ENCODE measurements around the gene ZGRF1. TPM values are rescaled to one million over a fixed set of nuclear protein-coding genes. Genes with fewer than 3 reads are reported as not detected.
"Not testable (repeated sequence)": the region's sequence is repeated elsewhere in the genome, so short reads cannot be mapped to it uniquely, and the experiment has no call there.

ZGRF1 gene
- polyA plus RNA-seq, 1 donor: 9.4 TPM

DNA sequence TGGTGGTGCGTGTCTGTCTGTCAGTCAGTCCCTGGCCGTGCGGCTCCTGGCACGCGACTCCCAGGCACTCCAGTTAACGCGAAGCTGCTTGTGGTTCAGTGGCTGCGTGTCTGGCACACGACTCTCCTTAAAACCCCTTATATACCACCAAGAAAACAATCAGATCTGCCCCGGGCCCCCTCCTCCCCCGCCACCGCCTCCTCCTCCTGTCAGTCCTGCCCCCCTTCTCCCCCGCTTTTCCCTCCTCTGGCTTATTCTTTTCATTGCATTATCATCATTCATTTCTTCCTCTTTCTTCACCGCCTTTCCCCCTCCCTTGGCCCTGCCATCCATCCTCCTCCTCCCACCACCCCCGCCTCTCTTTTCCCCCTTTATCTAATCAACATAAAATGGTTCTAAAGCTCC is 120.6 kb downstream of the ZGRF1 start, which contains the start of gene NEUROG2:
Gene NEUROG2 (minus strand): TSS at position 115 of the 405 bp plus-strand sequence. CDS start 705 bp downstream, outside the sequence.
- no peak for DNase-seq (ENCODE audit: low read depth)

- no peak for DNase-seq (ENCODE audit: low read depth)
These were observed 121.3 kb downstream of the ZGRF1 start for GRCh38 chr4:112515198-112516065.

DNA sequence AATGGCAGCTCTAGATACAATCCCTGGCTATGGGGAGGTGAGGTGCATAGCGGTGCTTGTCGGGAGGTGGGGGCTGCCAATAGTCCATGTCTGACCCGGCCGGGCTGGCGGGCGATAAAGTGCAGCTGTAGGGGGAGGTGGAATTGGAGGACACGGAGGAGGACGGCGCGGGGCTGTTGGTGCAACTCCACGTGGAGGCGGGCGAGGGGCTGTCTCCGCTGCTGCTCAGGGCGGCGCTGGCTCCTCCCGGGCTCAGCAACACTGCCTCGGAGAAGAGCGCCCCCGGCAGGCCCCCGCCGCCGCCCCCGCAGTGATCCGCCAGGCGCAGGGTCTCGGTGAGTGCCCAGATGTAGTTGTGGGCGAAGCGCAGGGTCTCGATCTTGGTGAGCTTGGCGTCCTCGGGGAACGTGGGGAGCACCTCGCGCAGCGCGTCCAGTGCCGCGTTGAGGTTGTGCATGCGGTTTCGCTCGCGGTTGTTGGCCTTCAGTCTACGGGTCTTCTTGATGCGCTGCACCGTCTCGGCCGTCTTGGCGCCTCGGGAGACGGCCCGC is 122.0 kb downstream of the ZGRF1 start:
- no peak for DNase-seq (ENCODE audit: low read depth)

DNA sequence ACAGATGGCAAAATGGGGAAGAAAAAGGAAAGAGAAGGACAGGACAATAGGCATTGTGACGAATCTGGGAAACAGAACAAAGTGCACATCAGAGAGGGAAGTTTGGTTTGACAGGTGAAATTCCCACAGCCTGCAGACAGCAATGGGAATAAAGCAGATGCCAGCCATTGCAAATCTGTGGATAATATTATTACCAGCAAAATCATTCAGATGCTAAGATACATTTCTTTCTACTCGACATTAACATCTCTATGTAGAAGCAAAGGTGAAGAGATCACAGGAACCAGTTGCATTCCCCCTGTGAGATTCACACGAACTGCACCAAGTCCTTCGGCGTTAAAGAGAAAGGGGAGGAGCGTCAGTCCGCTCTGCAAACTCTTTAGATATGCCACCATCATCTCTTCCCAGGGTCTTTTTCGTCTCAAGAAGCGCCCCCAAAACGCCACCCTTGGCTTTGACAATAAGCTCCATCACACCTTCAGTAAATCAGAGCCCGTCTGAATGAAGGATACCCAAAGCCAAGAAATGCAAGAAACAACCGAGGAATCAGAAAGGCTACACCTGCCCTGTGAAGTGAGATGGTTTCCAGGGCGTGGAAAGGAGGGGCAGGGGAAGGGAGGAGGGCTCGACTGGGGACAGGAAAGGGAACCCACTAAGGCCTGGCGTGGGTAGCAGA is 122.6 kb downstream of the ZGRF1 start:
- no peak for DNase-seq (ENCODE audit: low read depth)

GRCh38 chr4:112511803-112512118 is 124.9 kb downstream of the ZGRF1 start:
- DNase-seq (ENCODE audit: low read depth): no peak

DNA sequence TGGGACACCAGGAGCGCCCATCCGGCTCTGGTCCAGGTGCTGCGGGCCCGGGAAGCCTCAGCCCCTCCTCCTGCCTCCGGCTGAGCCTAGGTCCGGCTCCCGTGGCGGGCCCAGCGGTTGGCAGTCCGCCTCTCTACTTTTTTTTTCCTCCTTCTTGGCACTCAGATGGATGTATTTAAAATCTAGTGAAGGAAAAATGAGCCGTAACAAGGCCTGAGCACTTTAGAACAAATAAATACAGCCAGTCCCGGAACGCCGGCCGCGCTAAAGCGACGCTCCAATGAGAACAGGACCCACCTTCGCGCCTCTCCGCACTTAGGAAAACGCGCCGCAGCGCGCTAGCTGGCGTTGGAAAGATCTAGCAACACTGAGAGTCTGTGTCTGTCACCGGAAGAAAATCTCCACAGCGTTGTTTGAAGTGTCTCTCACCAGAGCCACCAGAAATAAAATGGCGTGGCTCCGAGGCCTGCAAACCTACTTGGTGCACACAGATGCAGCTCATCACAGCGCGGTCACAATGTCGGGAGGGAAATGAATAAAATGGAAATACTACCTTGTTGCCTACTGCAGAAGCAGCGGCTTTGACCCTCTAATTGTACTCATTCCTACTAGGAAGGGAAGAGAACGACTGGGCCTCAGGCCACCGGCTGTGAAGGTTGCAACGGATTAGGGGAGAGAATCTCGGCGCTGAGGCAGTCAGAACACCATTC is 125.5 kb downstream of the ZGRF1 start:
- no peak for DNase-seq (ENCODE audit: low read depth)

GRCh38 chr4:112510291-112511092 is 126.2 kb downstream of the ZGRF1 start:
- no peak for DNase-seq (ENCODE audit: low read depth)

DNA sequence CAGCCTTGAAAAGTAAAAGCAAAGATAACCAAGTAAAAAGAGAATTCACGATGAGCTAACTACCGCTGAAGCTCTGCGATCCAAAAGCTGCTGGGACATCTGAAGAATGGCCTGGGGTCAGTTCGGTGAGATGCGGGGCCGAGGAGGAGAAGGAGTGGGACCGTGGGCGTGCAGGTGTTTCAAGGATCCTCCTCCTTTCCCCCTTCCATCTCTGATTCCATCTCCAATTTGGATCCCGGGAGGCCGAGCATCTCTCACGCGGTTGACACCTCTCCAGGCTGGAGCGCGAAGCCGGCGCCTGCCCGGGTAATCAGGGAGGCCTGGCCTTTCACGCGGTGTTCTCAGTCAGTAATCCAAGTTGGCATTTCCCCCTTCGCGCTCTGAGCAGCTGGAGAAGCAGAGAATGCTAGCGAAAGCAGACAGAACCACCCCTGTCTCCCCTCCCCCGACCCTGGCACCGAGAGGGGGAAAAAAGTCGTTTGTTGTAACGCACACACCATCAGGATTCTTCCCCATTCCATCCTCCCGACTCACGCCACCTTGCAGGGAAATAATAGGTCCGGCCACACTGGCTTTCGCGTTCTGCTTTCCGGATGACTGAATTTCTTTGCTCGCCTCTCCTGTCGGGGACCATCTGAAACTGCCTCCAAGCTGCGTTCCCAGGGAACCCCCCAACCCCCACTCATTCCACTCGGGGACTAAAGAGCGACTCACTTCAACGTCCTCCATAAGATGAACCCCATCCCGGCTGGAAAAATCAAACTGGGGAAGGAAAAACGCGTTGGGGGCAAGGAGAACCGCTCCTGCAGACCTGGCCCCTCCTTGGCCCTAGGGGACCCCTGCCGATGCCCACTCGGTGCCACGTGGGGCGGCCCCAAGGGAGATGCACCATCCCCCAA is 127.2 kb downstream of the ZGRF1 start:
- DNase-seq (ENCODE audit: low read depth): no peak

DNA sequence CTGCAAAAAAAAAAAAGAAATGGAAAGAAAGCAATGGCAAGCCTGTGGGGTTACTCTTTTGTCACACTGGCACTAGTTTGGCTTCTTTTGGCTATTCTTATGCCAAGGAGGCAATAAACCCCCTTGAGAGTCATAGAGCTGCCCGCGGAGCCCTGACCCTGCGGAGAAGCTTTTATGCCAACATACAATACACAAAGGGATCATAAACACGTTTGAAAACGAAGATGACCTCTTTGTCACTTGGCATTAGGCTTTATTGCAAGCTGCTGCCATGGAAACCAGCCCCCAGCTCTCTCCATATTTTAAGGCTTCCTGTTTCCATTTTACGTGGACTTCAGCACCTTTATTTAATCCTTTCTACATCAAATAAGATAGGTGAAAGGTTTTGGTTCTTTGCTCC is 128.4 kb downstream of the ZGRF1 start:
- no peak for DNase-seq (ENCODE audit: low read depth)

GRCh38 chr4:112504807-112505206 is 131.9 kb downstream of the ZGRF1 start:
- DNase-seq (ENCODE audit: low read depth): no peak

GRCh38 chr4:112502871-112503270 is 133.8 kb downstream of the ZGRF1 start:
- no peak for DNase-seq (ENCODE audit: low read depth)

GRCh38 chr4:112492321-112492720 is 144.4 kb downstream of the ZGRF1 start:
- DNase-seq (ENCODE audit: low read depth): no peak

DNA sequence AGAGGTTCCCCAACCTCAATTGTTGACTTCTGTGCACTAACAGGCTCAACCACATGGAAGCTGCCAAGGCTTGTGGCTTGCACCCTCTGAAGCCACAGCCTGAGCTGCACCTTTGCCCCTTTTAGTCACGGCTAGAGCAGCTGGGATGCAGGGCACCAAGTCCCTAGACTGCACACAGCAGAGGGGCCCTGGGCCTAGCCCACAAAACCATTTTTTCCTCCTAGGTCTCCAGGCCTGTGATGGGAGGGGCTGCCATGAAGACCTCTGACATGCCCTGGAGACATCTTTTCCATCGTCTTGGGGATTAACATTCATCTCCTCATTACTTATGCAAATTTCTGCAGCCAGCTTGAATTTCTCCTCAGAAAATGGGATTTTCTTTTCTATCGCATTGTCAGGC is 145.9 kb downstream of the ZGRF1 start:
- not testable (repeated sequence) for DNase-seq (ENCODE audit: low read depth)

Other genes starting within 250 kb of the ZGRF1 start
- 0.08 TPM for gene NEUROG2, start 120.7 kb downstream of the ZGRF1 start, polyA plus RNA-seq (ENCODE audit: insufficient read length)
- 55.4 TPM for gene LARP7, start 234 bp upstream of the ZGRF1 start, polyA plus RNA-seq (ENCODE audit: insufficient read length)